Prostate gland (tissue), 2 donors: Measurements from ENCODE around the gene SAMMSON. TPM values are rescaled to one million over a fixed set of nuclear protein-coding genes. Genes with fewer than 3 reads are reported as not detected.

Source experiments
- DNase-seq: peaks from one replicate; pipeline ENCODE4 v3.0.0-alpha.2; 2019; ENCODE audit warnings: low spot score
- H3K27ac ChIP-seq, 2 donors: fragments of 200-600 bp; sonication (generic); 2 replicates each; pipeline ENCODE4 v1.5.1; 2017 to 2019
- H3K27me3 ChIP-seq: fragments of 200-600 bp; sonication (generic); replicated peaks from 2 replicates; pipeline ENCODE4 v1.5.1; 2019; ENCODE audit not compliant: insufficient read depth
- H3K36me3 ChIP-seq, 2 donors: fragments of 200-600 bp; sonication (generic); 1 replicate in 1 of 2; 2 replicates in 1 of 2; pipeline versions ENCODE4 v1.5.1 to v1.8.1; 2017 to 2019
- H3K4me1 ChIP-seq: fragments of 200-600 bp; sonication (generic); replicated peaks from 2 replicates; pipeline ENCODE4 v1.5.1; 2019
- H3K4me3 ChIP-seq, 2 donors: fragments of 200-600 bp; sonication (generic); 2 replicates each; pipeline ENCODE4 v1.5.1; 2017 to 2019
- H3K9me3 ChIP-seq: fragments of 200-600 bp; sonication (generic); 2 replicates; pipeline ENCODE4 v1.5.1; 2017
- CTCF ChIP-seq, 4 experiments: fragments of 200-600 bp in 2 of 4; fragments of 450-650 bp in 2 of 4; sonication (generic) in 2 of 4; IDR thresholded peaks; 1 replicate in 3 of 4; 2 replicates in 1 of 4; pipeline ENCODE4 v1.5.1; 2016 to 2019; ENCODE audit warnings: antibody characterized with exemption in 4 of 4, mild to moderate bottlenecking in 2 of 4, moderate library complexity in 2 of 4
- POLR2A ChIP-seq: fragments of 450-650 bp; IDR thresholded peaks from one replicate; pipeline ENCODE4 v1.6.1; 2016; ENCODE audit warnings: antibody characterized with exemption, mild to moderate bottlenecking
- POLR2AphosphoS5 ChIP-seq: sonication (generic); formaldehyde crosslinking; IDR thresholded peaks from one replicate; pipeline ENCODE4 v1.6.1; 2017; ENCODE audit warnings: antibody characterized with exemption
- WGBS: methylation state at CpG from one replicate; pipeline ENCODE4 v1.1.5; 2018; 5-methylcytosine and 5-hydroxymethylcytosine counted together
- intact Hi-C: fragments of 100-400 bp; cut with DNase I; formaldehyde crosslinking; loops from one replicate; pipeline ENCODE4 v1.14.2; 2022
- total RNA-seq, 2 donors: library from RNA; depleted of rRNA; stranded (reverse); fragments of >200 nt; gene quantifications; one replicate each; pipeline ENCODE4 v1.1.0, GENCODE V29; 2016

The SAMMSON gene
- total RNA-seq, 2 donors from 2014 or later = 0.14 to 2.8 TPM

GRCh38 chr3:69983546-69984265, 15.8 kb upstream of the SAMMSON start:
- TF ChIP-seq POLR2A (no peak), CTCF (IDR thresholded peaks at IDR 0.05) (no peak), POLR2AphosphoS5 (no peak)
- Histone ChIP-seq H3K4me3 (no peak overlapping the region), H3K36me3 (no peaks in the 10 kb centered on the region), H3K9me3 (no peaks in the 10 kb centered on the region), H3K27ac (no peak overlapping the region), H3K4me1 (no peaks in the 10 kb centered on the region), H3K27me3 (no peaks in the 10 kb centered on the region)
- intact Hi-C loops = no loop called here
- no peak for DNase-seq
- WGBS = 88% methylated on average over 5 of the region's 5 CpGs

- no peak overlapping the region for H3K27ac ChIP-seq
- H3K4me3 ChIP-seq = no peak overlapping the region
- no peaks in the 10 kb centered on the region for H3K4me1 ChIP-seq
- H3K9me3 ChIP-seq = no peaks in the 10 kb centered on the region
- H3K36me3 ChIP-seq = no peaks in the 10 kb centered on the region
- DNase-seq = no peak
- H3K27me3 ChIP-seq = no peaks in the 10 kb centered on the region
- intact Hi-C loops = no loop called here
- WGBS = 69% methylated on average over 4 of the region's 4 CpGs
- TF ChIP-seq POLR2AphosphoS5 (no peak), POLR2A (no peak), CTCF (IDR thresholded peaks at IDR 0.05) (no peak)
These were observed 14.3 kb upstream of the SAMMSON start for GRCh38 chr3:69985266-69985665.

- H3K4me1 ChIP-seq = no peaks in the 10 kb centered on the region
- H3K27ac ChIP-seq = no peak overlapping the region
- intact Hi-C loops = no loop called here
- no peaks in the 10 kb centered on the region for H3K36me3 ChIP-seq
- no peak for DNase-seq
- no peaks in the 10 kb centered on the region for H3K27me3 ChIP-seq
- TF ChIP-seq POLR2A = no peak
- TF ChIP-seq POLR2AphosphoS5 = no peak
- no peak for TF ChIP-seq CTCF (IDR thresholded peaks at IDR 0.05)
- no peaks in the 10 kb centered on the region for H3K9me3 ChIP-seq
- H3K4me3 ChIP-seq = no peak overlapping the region
- 80% methylated on average over 6 of the region's 6 CpGs for WGBS
These were observed 13.1 kb upstream of the SAMMSON start for GRCh38 chr3:69986419-69986818.

GRCh38 chr3:69987833-69988232, 11.7 kb upstream of the SAMMSON start:
- Histone ChIP-seq H3K9me3 (no peaks in the 10 kb centered on the region), H3K36me3 (no peaks in the 10 kb centered on the region), H3K27ac (no peak overlapping the region), H3K4me3 (no peak overlapping the region), H3K27me3 (no peaks in the 10 kb centered on the region), H3K4me1 (no peaks in the 10 kb centered on the region)
- WGBS = 86% methylated on average over 6 of the region's 6 CpGs
- intact Hi-C loops = no loop called here
- TF ChIP-seq POLR2AphosphoS5 (no peak), CTCF (IDR thresholded peaks at IDR 0.05) (no peak), POLR2A (no peak)
- DNase-seq = no peak

- no peaks in the 10 kb centered on the region for H3K4me1 ChIP-seq
- H3K4me3 ChIP-seq = no peak overlapping the region
- no peak for TF ChIP-seq POLR2A
- no peak for TF ChIP-seq CTCF (IDR thresholded peaks at IDR 0.05)
- no peak for TF ChIP-seq POLR2AphosphoS5
- DNase-seq = no peak
- 89% methylated on average over 4 of the region's 4 CpGs for WGBS
- intact Hi-C loops = no loop called here
- H3K27ac ChIP-seq = no peak overlapping the region
- H3K9me3 ChIP-seq = no peaks in the 10 kb centered on the region
- no peaks in the 10 kb centered on the region for H3K36me3 ChIP-seq
- no peaks in the 10 kb centered on the region for H3K27me3 ChIP-seq
These were observed 5.8 kb upstream of the SAMMSON start for GRCh38 chr3:69993757-69994156.
